PC-3 (cell line): ENCODE results near the gene PVALEF.
A peak's percentile ranks its signal among the peaks of the same experiment; 100 is the strongest.

ENCODE experiments used
- EZH2 ChIP-seq: fragments of 300-600 bp; sonication (generic); IDR thresholded peaks from one replicate; pipeline ENCODE4 v1.6.1; 2017; ENCODE audit warnings: antibody characterized with exemption, mild to moderate bottlenecking, low read length; ENCODE audit not compliant: unreplicated experiment
- TF ChIP-seq, protein P1 (sequence below): fragments of 300-600 bp; sonication (generic); conservative IDR thresholded peaks from 2 replicates; pipeline ENCODE4 v1.5.1; 2017; ENCODE audit warnings: antibody characterized with exemption, low read depth, mild to moderate bottlenecking, low read length

DNA sequence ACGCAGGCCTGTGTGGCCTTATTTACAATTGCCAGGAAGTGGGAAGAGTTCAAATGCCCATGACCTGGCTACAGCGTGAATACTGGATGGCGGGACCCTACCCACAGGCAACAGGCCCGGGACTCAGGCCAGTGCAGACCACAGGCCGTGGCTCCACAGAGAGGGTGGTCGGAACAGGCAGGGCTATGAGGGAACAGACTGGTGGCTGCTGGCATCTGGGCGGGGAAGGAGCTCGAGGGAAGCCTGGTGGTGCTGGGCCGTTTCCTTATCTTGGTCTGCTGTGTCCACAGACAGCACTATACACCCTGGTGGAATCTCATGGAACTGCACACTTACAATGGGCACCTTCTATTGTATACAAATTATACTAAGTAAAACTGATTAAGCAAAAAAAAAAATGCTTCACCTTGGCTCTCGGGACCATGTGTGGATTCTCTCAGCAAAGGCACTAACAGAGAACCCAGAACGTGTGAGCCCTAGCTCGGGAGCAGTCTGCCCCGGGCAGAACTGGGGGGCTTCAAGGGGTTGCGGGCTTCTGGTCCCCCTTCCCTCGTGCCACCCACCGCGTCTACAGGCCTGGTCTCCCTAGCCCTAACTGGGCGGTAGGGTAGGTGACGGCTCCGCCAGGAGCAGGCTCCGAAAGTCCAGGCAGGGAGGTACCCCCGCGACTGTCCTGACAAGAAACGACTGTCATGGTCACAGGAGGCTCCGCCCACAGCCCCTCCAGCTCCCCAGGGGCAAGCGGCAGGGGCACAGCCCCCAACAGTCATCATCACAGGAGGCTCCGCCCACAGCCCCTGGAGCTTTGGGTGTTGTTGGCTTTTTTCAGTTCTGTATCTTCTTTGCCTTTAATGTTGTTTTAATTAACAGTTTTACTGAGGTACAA lies 35.6 kb downstream of the PVALEF start:
- TF ChIP-seq, protein P1, sequence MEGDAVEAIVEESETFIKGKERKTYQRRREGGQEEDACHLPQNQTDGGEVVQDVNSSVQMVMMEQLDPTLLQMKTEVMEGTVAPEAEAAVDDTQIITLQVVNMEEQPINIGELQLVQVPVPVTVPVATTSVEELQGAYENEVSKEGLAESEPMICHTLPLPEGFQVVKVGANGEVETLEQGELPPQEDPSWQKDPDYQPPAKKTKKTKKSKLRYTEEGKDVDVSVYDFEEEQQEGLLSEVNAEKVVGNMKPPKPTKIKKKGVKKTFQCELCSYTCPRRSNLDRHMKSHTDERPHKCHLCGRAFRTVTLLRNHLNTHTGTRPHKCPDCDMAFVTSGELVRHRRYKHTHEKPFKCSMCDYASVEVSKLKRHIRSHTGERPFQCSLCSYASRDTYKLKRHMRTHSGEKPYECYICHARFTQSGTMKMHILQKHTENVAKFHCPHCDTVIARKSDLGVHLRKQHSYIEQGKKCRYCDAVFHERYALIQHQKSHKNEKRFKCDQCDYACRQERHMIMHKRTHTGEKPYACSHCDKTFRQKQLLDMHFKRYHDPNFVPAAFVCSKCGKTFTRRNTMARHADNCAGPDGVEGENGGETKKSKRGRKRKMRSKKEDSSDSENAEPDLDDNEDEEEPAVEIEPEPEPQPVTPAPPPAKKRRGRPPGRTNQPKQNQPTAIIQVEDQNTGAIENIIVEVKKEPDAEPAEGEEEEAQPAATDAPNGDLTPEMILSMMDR, result peak; percentile 62
- no peak for TF ChIP-seq EZH2
